ENCODE data around the gene CHST11. TPM values are rescaled to one million over a fixed set of nuclear protein-coding genes. Genes with fewer than 3 reads are reported as not detected.

The CHST11 gene
- total and polyA plus RNA-seq, 4 donors: 0.57 to 11.1 (median 3.7) TPM

DNA sequence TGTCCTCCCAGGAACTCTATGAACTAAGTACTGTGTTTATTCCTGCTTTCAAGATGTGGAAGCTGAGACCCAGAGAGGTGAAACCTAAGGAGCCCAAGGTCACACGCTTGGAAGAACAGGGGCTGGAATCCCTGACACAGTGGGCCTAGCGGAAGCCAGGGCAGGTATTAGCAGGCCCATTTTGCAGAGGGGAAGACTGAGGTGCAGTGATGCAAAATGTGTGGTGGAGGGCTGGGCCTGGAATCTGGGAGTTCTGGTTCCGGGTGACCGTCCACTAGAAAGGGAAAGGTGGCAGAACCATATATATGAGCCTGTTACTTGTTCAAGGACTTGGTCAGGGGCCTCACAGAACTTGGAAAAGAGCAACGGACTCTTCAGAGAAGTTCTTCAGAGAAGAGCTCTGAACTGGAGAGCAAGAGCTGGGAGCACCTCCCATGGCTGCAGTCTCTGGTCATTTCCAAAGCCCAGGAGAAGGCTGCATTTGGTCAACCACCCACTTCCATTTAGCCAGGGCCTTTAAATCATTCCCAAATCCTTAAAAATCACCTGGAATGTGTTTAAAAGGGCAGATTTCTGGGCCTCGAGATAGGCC is 119.5 kb downstream of the CHST11 start:
- Histone ChIP-seq H3K9ac (ENCODE audit: low read depth in 1 of 2, low read length in 2 of 2) (no peak overlapping the region), H3K9me3 (ENCODE audit: control insufficient read depth in 4 of 4, low read length in 3 of 4) (no peaks in the 10 kb centered on the region), H3K27ac (ENCODE audit: low read depth in 1 of 2, low read length in 2 of 2) (no peak overlapping the region), H3K36me3 (ENCODE audit: control insufficient read depth in 4 of 4, insufficient read depth in 3 of 4, low read depth in 1 of 4, low read length in 3 of 4) (no peaks in the 10 kb centered on the region), H3K4me1 (ENCODE audit: control insufficient read depth in 4 of 4, insufficient read depth in 4 of 4, low read length in 3 of 4) (no peaks in the 10 kb centered on the region), H3K27me3 (ENCODE audit: control insufficient read depth in 4 of 4, insufficient read depth in 4 of 4, low read length in 3 of 4) (no peaks in the 10 kb centered on the region), H3K4me3 (ENCODE audit: low read depth in 1 of 3, low read length in 3 of 3) (no peak overlapping the region)
- 96% methylated on average over 6 of the region's 6 CpGs for WGBS
- DNase-seq (ENCODE audit: low spot score): no peak
- TF ChIP-seq YY1 (IDR thresholded peaks at IDR 0.05) (no peak), NR2F2 (IDR thresholded peaks at IDR 0.05) (no peak), FOXA1 (IDR thresholded peaks at IDR 0.05) (no peak), EGR1 (IDR thresholded peaks at IDR 0.05; ENCODE audit: low read depth in 2 of 2) (no peak), TAF1 (conservative IDR thresholded peaks at IDR 0.05) (no peak), SP1 (IDR thresholded peaks at IDR 0.05) (no peak), GABPA (IDR thresholded peaks at IDR 0.05 in 1 of 2, conservative IDR thresholded peaks at IDR 0.05 in 1 of 2) (no peak), RXRA (IDR thresholded peaks at IDR 0.05) (no peak), JUND (IDR thresholded peaks at IDR 0.05) (no peak), HNF4A (conservative IDR thresholded peaks at IDR 0.05) (no peak), FOXA2 (IDR thresholded peaks at IDR 0.05) (no peak), HNF4G (IDR thresholded peaks at IDR 0.05) (no peak), RAD21 (IDR thresholded peaks at IDR 0.05) (no peak)
- TF ChIP-seq, protein P1, sequence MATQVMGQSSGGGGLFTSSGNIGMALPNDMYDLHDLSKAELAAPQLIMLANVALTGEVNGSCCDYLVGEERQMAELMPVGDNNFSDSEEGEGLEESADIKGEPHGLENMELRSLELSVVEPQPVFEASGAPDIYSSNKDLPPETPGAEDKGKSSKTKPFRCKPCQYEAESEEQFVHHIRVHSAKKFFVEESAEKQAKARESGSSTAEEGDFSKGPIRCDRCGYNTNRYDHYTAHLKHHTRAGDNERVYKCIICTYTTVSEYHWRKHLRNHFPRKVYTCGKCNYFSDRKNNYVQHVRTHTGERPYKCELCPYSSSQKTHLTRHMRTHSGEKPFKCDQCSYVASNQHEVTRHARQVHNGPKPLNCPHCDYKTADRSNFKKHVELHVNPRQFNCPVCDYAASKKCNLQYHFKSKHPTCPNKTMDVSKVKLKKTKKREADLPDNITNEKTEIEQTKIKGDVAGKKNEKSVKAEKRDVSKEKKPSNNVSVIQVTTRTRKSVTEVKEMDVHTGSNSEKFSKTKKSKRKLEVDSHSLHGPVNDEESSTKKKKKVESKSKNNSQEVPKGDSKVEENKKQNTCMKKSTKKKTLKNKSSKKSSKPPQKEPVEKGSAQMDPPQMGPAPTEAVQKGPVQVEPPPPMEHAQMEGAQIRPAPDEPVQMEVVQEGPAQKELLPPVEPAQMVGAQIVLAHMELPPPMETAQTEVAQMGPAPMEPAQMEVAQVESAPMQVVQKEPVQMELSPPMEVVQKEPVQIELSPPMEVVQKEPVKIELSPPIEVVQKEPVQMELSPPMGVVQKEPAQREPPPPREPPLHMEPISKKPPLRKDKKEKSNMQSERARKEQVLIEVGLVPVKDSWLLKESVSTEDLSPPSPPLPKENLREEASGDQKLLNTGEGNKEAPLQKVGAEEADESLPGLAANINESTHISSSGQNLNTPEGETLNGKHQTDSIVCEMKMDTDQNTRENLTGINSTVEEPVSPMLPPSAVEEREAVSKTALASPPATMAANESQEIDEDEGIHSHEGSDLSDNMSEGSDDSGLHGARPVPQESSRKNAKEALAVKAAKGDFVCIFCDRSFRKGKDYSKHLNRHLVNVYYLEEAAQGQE (IDR thresholded peaks at IDR 0.05): no peak
- TF ChIP-seq, protein P2, sequence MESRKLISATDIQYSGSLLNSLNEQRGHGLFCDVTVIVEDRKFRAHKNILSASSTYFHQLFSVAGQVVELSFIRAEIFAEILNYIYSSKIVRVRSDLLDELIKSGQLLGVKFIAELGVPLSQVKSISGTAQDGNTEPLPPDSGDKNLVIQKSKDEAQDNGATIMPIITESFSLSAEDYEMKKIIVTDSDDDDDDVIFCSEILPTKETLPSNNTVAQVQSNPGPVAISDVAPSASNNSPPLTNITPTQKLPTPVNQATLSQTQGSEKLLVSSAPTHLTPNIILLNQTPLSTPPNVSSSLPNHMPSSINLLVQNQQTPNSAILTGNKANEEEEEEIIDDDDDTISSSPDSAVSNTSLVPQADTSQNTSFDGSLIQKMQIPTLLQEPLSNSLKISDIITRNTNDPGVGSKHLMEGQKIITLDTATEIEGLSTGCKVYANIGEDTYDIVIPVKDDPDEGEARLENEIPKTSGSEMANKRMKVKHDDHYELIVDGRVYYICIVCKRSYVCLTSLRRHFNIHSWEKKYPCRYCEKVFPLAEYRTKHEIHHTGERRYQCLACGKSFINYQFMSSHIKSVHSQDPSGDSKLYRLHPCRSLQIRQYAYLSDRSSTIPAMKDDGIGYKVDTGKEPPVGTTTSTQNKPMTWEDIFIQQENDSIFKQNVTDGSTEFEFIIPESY (IDR thresholded peaks at IDR 0.05): no peak
- TF ChIP-seq, protein P3, sequence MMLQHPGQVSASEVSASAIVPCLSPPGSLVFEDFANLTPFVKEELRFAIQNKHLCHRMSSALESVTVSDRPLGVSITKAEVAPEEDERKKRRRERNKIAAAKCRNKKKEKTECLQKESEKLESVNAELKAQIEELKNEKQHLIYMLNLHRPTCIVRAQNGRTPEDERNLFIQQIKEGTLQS (IDR thresholded peaks at IDR 0.05): no peak
- TF ChIP-seq, protein P4, sequence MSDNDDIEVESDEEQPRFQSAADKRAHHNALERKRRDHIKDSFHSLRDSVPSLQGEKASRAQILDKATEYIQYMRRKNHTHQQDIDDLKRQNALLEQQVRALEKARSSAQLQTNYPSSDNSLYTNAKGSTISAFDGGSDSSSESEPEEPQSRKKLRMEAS (IDR thresholded peaks at IDR 0.05): no peak
- TF ChIP-seq, protein P5, sequence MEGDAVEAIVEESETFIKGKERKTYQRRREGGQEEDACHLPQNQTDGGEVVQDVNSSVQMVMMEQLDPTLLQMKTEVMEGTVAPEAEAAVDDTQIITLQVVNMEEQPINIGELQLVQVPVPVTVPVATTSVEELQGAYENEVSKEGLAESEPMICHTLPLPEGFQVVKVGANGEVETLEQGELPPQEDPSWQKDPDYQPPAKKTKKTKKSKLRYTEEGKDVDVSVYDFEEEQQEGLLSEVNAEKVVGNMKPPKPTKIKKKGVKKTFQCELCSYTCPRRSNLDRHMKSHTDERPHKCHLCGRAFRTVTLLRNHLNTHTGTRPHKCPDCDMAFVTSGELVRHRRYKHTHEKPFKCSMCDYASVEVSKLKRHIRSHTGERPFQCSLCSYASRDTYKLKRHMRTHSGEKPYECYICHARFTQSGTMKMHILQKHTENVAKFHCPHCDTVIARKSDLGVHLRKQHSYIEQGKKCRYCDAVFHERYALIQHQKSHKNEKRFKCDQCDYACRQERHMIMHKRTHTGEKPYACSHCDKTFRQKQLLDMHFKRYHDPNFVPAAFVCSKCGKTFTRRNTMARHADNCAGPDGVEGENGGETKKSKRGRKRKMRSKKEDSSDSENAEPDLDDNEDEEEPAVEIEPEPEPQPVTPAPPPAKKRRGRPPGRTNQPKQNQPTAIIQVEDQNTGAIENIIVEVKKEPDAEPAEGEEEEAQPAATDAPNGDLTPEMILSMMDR (IDR thresholded peaks at IDR 0.05; ENCODE audit: low read depth, low read length, missing input control): no peak

All from liver (tissue), 9 donors.